OCI-LY1 (cell line): ENCODE results near the gene SH3BGRL3.

Source experiments
- CTCF ChIP-seq: fragments of 200-600 bp; sonication (generic), shearing (Covaris generic); IDR thresholded peaks from 2 replicates; pipeline ENCODE4 v1.5.1; 2017; ENCODE audit warnings: mild to moderate bottlenecking, antibody characterized with exemption, low read length, moderate library complexity, mixed read lengths
- EZH2 ChIP-seq: fragments of 200-600 bp; sonication (generic), shearing (Covaris generic); IDR thresholded peaks from 2 replicates; pipeline ENCODE4 v1.8.0; 2017; ENCODE audit warnings: borderline replicate concordance, mixed run types, mild to moderate bottlenecking, antibody characterized with exemption, low read length, moderate library complexity, mixed read lengths

GRCh38 chr1:26327956-26328362, 48.1 kb downstream of the SH3BGRL3 start:
- TF ChIP-seq CTCF (peak; percentile 73), EZH2 (no peak)
